GM21390 (cell line): ENCODE data around the gene MRTFB.
"Not testable (repeated sequence)": the region's sequence is repeated elsewhere in the genome, so short reads cannot be mapped to it uniquely, and the experiment has no call there.

Source experiments
- ATAC-seq: cut with Tn5 transposase; IDR thresholded peaks from one replicate; pipeline ENCODE4 v1.9.1; 2021; ENCODE audit not compliant: unreplicated experiment

The MRTFB gene

DNA sequence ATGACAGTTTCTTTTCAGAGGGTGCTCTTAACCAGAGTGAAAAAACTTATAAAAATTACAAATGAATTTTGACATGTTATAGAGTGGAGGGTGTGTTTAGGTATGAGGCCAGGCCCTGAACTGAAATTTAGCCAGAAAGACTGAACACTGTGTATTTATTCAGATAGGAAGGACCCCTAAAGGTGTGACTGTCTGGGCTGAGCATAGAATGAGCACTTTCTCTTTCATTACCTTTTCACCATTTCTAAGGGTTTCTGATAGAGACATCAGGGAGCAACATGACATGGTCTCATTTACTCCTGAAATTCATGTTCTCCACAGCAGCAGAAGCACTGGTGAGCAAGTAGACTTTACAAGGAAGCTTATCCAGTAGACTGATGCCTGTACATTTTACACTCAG, 32.9 kb downstream of the MRTFB start:
- no peak for ATAC-seq

DNA sequence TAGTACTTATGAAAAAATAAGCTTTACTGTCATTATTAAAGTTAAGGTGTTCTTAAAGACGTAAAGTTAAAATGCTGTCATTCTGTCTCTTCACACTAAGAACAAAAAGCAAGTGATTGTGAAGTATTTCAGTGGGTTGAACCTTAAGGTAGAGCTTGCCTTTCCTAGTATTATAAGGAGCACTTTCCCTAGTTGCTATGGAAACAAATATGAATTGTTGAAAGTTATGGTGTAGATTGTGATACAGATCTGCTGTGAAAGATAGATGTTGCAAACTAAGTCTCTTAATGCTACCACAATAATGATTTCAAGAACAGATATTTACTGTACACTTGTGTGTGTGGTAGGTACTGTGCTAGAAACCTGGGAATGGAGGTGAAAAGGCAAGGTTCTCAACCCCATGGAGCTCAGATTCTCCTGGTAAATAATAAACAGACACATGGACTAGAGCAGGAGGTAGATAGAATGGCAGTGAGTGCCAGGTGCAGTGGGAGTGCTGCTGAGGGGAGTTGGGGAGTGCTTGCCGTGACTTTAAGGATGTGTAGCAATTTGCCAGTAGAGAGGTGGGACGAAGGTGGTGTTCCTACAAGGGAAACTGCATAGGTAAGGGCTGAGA, 34.7 kb downstream of the MRTFB start:
- ATAC-seq = no peak

DNA sequence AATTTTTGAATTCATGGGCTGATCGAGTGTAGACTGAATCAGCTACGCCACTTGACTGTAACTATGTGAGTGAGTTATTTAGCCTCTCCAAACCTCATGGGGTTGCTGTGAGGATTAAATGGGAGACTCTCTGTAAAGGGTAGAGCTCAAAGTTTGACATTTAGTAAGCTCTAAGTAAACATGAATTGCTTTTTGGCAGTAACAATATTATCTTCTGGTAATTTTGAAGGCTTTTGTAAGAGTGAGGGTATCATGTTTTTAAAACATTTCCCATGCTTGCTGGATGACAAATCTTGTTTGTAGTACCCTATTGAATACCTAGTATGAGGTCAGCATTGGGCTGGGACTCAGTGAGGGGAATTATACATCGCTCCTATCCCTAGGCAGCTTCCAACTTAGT, 35.3 kb downstream of the MRTFB start:
- no peak for ATAC-seq

DNA sequence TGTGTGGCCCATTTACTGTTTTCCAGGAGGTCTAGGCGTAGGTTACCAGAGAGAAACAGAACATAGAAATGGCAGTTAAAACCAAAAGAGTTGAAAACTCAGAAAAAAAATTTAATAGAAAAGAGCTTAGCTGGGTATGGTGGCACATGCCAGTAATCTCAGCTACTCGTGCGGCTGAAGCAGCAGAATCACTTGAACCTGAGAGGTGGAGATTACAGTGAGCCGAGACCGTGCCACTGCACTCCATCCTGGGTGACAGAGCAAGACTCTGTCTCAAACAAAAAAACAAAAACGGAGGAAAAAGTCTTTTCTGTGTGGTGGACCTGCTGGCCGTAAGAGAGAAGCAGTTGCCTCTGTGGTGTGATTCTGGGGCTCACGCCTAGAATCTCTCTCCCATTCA, 35.8 kb downstream of the MRTFB start:
- ATAC-seq = no peak

DNA sequence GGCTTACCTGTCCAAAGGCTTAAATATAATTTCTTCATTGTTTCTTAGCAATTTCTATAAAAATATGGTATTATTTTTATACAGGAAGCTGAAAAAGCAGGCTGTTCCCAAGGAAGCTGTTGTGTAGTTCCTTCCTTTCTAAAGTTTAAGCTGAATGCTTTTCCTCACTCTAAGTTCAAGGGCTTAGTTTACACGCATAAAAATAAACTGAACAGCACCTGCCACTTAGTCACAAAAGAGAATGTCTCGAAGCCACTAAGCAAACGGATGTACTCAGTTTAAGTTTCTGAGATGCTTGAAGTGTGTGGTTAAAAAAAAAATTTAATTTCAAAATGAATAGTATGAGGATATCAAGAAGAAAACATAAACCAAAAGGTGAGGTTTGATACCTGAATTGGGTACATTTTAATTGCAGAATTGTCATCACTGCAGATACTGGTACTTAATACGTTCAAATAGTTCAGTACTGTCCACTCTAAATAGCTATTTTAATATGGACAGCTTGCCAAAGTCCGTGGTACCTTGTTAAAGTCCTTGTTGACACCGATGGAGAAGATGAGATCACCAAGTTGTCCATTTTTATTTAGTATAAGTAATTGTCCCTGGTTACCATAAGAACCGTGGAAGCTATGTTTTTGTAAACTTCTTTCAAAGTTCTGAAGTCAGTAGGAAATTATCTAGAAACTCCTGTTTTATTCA, 38.1 kb downstream of the MRTFB start:
- ATAC-seq = no peak

DNA sequence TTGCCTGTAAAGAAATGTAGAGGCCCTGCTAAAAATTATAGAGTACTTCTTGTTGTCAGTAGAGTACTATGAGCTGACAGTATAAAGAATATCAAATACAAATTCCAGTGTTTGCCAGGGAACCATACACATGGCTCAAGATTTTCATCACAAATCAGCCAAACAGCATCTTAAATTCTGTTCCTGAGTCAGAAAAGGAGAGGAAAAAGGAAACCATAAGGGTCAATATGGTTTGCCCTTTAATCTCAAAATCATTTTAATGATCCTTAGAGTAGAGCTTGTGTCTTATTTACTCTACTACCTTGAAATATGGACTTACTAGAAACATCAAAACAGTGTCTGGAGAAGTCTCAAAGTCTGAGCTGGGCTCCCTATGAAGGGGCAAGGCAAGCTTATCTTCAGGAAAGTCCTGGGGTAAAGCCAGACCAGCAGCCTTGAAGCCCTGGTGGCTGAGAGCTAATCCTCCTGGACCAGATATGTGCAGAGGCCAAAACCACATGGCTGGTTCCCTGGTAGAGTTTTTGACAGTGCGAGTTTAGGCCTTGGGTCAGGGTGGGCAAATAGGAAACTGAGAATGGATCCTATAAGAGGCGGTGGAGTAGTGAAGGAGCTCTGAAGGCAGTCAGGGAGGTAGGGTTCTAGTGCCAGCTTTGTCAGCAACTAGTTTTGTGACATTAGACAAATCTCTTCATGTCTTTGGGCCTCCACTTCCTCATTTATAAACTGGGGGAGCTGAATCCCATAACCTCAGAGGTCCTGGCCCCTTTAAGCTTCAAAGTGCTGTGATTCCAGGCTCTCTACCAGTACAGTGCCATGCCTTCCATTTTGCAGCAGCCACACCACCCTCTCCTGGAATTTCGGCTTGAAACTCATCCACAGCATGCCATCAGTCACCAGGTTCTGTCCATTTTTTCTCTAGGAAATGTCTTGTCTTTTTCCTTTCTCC, 38.9 kb downstream of the MRTFB start:
- no peak for ATAC-seq

DNA sequence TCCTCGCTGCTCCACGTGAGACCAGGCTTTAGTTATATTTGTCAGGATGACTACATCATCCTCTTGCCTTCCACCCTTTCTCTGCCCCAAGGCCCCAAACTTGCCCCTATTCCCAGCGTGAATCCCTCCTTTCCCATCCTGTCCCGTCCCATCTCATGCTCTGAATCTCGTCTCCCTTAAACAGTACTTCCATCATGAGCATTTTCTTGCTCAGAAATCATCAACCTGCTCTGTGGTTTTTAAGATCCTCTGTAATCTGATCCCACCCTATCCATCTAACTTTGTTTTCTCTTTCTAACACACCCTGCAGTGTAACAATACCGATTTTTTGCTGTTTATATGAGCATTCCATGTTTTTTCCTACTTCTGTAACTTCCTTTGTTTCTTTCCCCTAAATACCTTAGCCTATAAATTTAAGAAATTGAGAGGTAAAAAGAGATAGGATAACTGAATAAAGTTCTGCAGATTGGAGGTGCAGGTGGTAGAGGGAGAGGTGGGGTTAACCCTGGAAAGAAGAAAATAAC, 39.7 kb downstream of the MRTFB start:
- ATAC-seq = no peak

DNA sequence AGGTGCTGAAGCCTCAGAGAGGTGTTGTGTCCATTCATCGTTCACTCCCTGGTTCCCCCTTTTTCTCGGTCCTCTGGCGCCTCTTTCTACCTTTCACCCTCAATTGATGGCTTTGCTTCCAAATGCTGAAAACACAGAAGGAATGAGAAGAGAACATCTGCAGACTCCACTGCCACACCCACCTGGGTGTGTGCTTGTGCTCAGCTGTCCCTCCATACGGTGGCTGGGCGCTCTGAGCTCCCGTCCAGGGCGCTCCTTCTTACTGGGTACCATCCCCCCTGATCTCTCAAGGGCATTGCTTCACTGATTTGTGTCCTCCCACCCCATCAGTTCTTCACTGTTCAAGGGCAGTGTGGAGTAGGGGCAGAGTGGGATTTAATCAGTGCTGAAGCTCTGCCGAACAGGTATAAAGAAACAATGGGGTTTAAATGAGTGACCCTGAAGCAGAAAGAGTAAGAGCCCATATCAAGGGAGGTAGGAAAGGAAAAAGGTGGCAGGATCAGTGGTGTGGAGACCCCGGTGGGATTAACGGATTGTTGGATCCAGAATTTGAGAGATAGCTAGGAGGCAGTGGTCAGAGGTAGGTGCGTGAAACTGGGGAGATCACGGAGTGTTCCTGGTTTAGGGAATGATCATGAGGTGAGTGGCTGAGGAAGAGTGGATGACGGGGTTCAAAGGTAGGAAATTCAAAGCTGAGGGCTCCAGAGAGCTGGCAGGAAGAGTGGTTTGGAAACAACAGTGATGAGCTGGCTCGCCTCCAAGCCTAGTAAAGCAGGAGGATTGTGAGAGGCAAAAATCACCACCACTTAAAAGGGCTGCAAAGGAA, 40.8 kb downstream of the MRTFB start:
- ATAC-seq = no peak

DNA sequence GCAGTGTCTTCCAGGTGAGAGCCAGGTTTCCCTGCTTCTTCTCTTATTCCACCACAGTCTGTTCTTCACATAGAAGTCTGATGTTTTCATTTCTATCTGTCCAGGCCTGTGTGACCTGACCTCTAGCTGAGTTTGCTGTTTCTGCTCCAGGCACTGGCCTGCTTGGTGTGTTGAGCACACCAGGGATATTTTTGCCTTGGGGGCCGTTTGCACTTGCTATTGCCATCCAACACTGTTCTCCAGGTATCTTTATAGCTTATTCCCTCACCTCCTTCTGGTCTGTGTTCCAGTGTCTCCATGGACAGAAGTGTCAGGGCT, 41.4 kb downstream of the MRTFB start:
- no peak for ATAC-seq

DNA sequence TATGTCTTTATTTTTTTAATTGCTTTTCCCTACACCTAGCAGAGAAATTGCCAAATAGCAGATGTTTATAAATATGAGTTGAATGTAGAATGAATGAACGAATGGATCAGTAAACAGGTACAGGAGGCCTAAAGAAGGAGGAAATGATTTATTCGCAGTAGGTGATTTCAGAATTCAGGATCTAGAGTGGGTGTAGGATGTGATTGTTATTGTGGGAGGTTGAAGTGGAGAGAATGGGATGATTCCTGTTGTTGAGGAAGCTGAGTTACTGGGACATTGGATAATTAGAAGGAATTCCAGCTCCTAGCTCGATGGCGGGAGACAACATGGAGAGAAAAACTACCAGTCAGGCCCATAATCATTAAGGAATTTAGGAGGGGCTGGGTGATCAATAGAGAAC, 42.2 kb downstream of the MRTFB start:
- ATAC-seq = no peak

DNA sequence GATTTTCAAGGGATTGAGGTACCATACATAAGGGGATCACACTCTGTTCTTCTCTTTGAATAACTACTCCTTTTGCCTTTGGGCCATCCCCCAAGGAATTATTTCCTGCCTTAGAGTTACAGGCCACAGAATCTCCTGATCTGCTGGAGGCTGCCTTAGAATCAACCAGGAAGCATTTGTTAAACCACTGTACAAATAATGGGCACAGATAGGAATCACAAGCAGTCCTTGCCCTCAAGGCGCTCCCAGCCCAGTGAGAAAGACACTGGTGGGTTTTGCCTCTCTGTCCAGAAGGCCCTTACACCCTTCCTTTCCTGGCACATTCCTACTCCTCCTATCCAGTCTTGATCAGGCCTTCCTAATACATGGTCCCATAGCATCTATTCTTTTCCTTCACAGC, 45.9 kb downstream of the MRTFB start:
- ATAC-seq = no peak

DNA sequence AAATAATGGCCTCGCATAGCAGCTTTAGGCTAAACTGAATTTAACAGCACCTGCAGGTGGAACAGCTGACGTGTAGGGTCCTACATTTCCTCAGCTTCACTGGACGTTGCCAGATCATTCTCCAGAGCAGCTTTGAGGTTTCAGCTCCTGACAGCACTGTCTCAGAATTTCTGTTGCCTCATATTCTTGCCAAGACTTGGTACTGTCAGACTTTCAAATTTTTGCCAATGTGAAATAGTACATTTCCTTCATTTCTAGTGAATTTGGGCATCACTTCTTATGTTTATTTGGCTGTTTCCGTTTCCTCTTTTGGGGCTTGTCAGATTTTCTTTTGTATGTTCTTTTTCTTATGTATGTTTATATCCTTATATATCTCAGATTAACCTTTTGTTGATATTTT, 48.7 kb downstream of the MRTFB start:
- ATAC-seq = no peak

DNA sequence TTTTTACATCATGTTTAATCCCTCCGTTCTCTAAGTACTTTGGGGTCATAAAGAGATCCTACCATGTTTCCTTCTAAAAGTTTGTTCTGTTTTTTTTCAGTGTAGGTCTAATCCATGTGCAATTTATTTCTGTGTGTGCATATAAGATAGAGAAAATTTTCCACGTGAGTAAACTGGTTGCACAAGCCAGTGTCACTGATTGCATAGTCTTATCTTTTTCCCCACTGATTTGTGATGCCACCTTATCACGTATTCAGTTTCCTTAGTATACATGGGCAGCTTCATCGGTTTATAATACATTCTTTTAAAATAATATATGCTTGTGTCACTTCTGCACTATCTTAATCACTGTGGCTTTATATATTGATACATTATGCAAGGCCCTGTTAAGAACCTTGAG, 49.2 kb downstream of the MRTFB start:
- no peak for ATAC-seq

DNA sequence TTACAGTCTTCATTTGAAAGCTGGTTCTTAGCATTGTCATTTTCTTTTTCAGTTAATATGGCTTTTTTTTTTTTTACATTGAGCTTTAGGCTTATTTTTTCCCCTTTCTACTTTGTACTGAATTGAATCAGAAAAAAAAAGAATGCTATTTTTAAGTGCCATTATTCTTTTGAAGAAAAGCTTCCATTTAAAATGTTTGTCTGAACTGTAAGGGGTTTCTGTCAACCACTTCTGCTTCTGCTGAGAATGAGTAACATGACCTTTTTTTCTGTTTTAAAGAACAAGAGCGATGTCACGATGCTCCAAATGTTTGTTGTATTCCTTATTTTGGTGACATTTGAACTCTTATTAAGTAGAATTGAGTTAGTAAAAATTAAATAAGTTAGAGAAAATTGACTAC, 50.0 kb downstream of the MRTFB start:
- no peak for ATAC-seq

DNA sequence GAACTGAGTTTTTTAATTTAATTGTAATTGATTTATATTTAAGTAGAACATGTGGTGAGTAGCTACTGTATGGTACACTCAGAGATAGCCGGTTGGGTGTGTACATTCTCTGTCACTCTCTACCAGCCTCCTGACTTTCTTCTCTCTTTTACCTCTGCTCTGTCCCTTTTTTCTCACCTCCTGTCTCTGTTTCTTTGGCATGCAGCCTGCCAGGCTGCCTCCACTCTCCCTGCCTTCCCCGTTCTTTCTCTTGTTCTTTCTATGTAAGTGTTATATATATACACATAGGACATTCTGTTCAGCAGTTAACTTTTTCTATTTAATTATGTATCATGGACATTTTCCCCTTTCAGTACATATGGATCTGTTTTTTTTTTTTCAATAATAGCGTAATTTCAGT, 50.8 kb downstream of the MRTFB start:
- no peak for ATAC-seq

DNA sequence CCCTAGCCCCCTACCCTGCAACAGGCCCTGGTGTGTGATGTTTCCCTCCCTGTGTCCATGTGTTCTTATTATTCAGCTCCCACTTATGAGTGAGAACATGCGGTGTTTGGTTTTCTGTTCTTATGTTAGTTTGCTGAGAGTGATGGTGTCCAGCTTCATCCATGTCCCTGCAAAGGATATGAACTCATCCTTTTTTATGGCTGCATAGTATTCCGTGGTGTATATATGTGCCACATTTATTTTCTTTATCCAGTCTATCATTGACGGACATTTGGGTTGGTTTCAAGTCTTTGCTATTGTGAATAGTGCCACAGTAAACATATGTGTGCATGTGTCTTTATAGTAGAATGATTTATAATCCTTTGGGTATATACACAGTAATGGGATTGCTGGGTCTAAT, 51.3 kb downstream of the MRTFB start:
- ATAC-seq = not testable (repeated sequence)

DNA sequence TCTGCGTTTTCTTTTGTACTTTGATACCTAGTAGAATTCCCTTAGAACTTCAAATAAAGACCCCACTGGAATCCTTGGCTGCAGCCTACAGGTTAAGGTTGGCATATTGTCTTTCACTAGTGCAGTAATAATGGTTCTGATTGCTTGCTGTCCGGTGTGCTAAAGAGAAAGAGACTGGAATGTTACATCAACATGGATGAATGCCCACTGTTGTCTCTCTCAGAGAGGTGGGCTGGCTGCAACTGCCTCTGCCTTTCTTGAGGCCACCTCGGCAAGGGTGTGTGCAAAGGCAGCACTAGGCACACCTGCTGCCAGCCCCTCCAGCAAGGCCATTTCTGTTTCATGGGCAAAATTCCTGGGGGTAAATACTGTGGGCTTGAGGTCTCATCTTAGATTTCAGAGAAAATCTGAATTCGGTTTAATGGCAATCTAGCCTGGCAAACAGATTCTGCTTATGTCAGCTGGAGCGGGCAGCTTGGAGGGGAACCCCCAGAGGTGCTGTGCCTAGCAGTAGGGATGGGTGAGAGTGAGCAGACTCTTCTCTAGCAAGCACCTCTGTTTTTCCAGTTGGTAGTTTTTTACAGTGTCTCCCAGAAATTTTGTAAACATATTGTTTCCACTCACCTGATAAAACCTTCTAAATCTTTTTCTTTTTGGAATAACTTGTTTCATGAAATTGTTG, 54.0 kb downstream of the MRTFB start:
- no peak for ATAC-seq

DNA sequence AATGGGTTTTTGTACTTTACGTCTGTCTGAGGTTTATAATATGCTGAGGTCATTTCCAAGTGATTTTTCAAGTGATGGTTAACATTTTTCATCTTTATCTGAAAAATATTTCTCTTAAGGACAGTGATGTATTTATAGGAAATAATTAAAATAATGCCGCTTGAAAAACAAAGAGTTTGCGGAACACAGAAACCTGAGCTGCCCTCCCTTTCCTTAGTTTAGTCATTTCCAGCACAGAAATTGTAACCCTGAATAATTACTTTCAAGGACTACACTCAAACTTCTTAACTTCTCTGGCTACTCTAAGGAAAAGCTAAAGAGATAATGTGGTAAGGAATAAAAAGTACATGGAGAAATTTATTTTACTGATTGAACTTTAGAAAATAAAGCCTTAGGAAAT, 54.6 kb downstream of the MRTFB start:
- ATAC-seq = no peak

DNA sequence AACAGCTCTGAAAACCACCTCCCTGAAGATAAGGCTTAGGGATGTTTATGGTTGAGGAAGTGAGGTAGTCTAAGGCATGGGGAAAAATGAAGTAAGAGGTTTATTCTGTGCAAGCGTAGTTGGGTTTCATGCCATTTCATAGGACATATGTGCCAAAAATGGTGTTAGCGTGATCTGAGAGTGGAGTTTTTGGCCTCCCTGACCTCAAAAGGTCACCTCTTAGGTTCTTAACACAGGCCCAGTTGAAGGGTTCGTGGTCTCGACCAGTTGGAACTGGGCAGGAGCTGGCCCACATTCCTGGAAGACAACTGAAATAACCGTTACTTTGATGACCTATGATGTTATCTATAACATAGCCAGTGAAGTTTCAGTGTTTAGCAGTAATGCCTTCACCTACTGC, 57.0 kb downstream of the MRTFB start:
- no peak for ATAC-seq

DNA sequence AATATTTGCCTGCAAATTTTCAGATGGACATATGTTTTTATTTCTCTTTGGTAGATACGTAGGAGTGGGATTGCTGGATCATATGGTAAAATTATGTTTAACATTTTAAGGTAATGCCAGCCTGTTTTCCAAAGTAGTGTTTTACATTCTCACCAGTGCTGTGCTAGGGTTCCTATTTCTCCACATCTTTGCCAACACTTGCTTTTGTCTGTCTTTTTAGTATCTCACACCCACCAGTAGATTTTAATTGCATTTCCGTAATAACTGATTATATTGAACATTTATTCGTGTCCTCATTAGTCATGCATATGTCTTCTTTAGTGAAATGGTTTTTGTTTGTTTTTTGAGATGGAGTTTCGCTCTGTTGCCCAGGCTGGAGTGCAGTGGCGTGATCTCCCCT, 58.4 kb downstream of the MRTFB start:
- ATAC-seq = no peak
